Fibroblast of the aortic adventitia (primary cell): ENCODE results near the gene PLOD3. TPM values are rescaled to one million over a fixed set of nuclear protein-coding genes. Genes with fewer than 3 reads are reported as not detected.
A peak's percentile ranks its signal among the peaks of the same experiment; 100 is the strongest.

Experiments
- DNase-seq: peaks from one replicate; pipeline ENCODE4 v3.0.0-alpha.2; 2010; ENCODE audit warnings: low read depth
- H3K4me3 ChIP-seq: 2 replicates; pipeline ENCODE4 v1.5.1; 2011; ENCODE audit warnings: low read depth, mild to moderate bottlenecking, control low read depth, low read length, moderate library complexity
- total RNA-seq: library from RNA; depleted of rRNA; stranded (reverse); fragments of >200 nt; gene quantifications from 2 replicates; pipeline ENCODE4 v1.2.3, GENCODE V29; 2012; ENCODE audit warnings: low replicate concordance
- TF ChIP-seq, protein P1 (sequence below): IDR thresholded peaks from 2 replicates; pipeline ENCODE4 v1.5.1; 2011; ENCODE audit warnings: mild to moderate bottlenecking, low read length, control low read depth, inconsistent platforms; ENCODE audit not compliant: insufficient read depth

PLOD3 gene
- total RNA-seq, 1 donor: 45.5 TPM

DNA sequence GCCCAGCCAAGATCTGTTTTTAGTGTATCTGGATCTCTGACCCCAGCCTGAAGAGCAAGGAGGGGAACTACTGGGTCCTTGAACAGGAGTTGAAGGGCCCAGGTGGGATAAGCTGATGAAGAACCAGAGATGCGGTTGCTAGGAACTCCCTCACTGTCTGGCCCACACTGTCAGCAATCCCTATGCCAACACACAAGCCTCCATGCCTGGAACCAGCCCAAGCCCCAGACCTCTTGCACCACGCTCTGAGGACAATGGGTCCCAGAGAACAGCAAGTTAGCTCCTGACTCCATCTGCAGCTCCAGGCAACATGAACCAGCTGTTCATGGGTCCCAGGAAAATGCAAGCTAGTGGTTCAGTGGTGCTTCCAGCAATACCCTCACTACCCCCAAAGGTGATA, 39.7 kb downstream of the PLOD3 start:
- no peak for DNase-seq
- H3K4me3 ChIP-seq: no peak overlapping the region
- TF ChIP-seq, protein P1, sequence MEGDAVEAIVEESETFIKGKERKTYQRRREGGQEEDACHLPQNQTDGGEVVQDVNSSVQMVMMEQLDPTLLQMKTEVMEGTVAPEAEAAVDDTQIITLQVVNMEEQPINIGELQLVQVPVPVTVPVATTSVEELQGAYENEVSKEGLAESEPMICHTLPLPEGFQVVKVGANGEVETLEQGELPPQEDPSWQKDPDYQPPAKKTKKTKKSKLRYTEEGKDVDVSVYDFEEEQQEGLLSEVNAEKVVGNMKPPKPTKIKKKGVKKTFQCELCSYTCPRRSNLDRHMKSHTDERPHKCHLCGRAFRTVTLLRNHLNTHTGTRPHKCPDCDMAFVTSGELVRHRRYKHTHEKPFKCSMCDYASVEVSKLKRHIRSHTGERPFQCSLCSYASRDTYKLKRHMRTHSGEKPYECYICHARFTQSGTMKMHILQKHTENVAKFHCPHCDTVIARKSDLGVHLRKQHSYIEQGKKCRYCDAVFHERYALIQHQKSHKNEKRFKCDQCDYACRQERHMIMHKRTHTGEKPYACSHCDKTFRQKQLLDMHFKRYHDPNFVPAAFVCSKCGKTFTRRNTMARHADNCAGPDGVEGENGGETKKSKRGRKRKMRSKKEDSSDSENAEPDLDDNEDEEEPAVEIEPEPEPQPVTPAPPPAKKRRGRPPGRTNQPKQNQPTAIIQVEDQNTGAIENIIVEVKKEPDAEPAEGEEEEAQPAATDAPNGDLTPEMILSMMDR: no peak

DNA sequence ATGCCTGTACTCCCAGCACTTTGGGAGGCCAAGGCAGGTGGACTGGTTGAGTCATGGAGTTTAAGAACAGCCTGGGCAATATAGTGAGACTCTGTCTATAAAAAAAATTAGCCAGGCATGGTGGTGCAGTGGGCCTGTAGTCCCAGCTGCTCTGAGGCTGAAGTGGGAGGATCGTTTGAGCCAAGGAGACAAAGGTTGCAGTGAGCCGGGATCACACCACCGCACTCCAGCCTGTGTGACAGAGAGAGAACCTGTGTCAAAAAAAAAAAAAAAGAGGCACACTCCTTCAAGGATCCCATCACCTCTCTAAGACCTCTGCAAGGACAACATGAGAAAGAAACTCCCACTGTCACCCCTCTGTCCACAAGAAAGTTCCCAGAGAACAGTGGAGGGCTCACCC, 41.7 kb downstream of the PLOD3 start:
- H3K4me3 ChIP-seq: no peak overlapping the region
- TF ChIP-seq, protein P1: no peak
- no peak for DNase-seq

GRCh38 chr7:101174322-101174854, 43.0 kb downstream of the PLOD3 start:
- no peak overlapping the region for H3K4me3 ChIP-seq
- DNase-seq: no peak
- TF ChIP-seq, protein P1: no peak

- H3K4me3 ChIP-seq: no peak overlapping the region
- TF ChIP-seq, protein P1: no peak
- no peak for DNase-seq
These were observed 43.6 kb downstream of the PLOD3 start for GRCh38 chr7:101173752-101174244.

DNA sequence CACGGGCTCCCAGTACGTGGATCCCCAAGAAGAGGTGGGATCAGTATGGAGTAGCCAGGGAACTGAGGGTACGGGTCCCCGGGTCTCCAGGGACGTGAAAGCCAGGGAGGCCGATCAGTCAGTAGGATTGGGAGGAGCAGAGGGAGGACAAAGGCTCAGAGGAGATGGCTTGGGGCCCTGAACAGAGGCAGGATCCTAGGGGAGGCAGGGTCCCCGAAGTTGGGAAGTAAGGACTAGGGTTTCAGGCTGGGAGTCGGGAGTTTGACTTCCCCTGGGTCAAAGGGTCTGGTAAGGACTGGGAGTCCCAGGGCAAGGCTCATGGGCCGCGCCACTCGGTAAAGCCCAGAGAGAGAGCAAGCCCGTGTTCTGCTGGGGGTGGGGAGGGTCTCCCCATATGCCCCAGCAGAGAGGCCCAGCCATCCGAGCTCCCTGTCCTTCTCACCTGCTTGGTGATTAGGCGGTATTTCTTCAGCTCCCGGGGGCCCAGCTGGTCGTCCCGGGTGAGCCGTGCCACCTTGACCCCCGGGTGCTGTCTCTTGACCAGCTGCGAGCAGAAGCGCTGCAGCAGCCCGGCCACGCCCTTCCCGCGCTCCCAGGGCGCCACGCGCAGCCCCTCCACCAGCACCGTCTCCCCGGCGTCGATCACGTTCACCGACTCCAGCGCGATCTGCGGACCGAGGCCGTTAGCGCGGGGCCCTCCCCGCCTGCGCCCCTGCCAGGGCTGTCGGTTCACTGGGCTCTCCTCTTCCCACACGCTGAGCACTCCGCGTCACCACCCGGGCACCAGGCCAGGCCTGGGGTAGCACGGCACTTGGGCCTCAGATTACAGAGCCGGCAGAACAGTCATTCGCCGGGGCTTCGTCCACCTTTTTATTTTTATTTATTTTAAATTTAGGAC, 44.3 kb downstream of the PLOD3 start:
- peak; percentile 58 for DNase-seq
- TF ChIP-seq, protein P1: no peak
- peak overlapping the region; percentile 31 for H3K4me3 ChIP-seq

- DNase-seq: no peak
- no peak overlapping the region for H3K4me3 ChIP-seq
These were observed 45.2 kb downstream of the PLOD3 start for GRCh38 chr7:101172005-101172853.

More at GRCh38 chr7:101172005-101172853, 45.2 kb downstream of the PLOD3 start:
- TF ChIP-seq, protein P1: no peak
